ENCODE data around the gene CPEB4. TPM values are rescaled to one million over a fixed set of nuclear protein-coding genes. Genes with fewer than 3 reads are reported as not detected.

CPEB4 gene
- total RNA-seq, 2 donors from 2014 or later: 9.4 to 11.3 TPM

DNA sequence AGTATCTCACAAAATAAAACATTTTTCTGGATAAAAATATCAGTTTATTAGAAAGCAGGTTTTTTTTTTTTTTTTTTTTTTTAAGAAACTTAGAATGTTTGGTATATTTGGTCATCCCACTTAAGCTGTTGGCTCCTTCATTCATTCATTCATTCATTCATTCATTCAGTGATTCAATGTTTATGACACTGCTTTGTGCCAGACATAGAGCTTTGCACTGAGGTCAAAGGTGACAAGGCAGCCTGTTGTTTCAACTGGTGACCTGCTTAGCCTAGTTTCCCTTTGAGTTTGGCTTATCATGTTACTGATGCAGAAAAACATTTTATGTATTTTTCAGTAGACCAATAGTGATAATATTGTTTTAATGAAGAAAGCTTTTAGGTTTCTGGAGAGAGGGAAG lies 23.5 kb downstream of the CPEB4 start:
- Histone ChIP-seq H3K27me3 (ENCODE audit: control insufficient read depth, insufficient read depth, low read length, poor library complexity, severe bottlenecking) (no peaks in the 10 kb centered on the region), H3K9ac (ENCODE audit: extremely low read depth, low read length, poor library complexity, severe bottlenecking) (no peak overlapping the region), H3K4me1 (ENCODE audit: control insufficient read depth, insufficient read depth, low read length) (no peaks in the 10 kb centered on the region), H3K27ac (ENCODE audit: low read depth, low read length) (no peak overlapping the region), H3K36me3 (ENCODE audit: control insufficient read depth, insufficient read depth, low read length) (peaks cover 15% of the 10 kb centered on the region), H3K9me3 (ENCODE audit: control insufficient read depth, low read length) (no peaks in the 10 kb centered on the region), H3K4me3 (ENCODE audit: low read length) (no peak overlapping the region)
- TF ChIP-seq, protein P1, sequence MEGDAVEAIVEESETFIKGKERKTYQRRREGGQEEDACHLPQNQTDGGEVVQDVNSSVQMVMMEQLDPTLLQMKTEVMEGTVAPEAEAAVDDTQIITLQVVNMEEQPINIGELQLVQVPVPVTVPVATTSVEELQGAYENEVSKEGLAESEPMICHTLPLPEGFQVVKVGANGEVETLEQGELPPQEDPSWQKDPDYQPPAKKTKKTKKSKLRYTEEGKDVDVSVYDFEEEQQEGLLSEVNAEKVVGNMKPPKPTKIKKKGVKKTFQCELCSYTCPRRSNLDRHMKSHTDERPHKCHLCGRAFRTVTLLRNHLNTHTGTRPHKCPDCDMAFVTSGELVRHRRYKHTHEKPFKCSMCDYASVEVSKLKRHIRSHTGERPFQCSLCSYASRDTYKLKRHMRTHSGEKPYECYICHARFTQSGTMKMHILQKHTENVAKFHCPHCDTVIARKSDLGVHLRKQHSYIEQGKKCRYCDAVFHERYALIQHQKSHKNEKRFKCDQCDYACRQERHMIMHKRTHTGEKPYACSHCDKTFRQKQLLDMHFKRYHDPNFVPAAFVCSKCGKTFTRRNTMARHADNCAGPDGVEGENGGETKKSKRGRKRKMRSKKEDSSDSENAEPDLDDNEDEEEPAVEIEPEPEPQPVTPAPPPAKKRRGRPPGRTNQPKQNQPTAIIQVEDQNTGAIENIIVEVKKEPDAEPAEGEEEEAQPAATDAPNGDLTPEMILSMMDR (conservative IDR thresholded peaks at IDR 0.05): no peak
- Mint-ChIP-seq H3K4me3 (no peak overlapping the region), H3K36me3 (ENCODE audit: low read depth) (no peaks in the 10 kb centered on the region), H3K9me3 (no peaks in the 10 kb centered on the region), H3K27ac (no peak overlapping the region), H3K4me1 (peaks cover 14% of the 10 kb centered on the region), H3K27me3 (ENCODE audit: insufficient read depth) (no peaks in the 10 kb centered on the region)
- DNase-seq: no peak

DNA sequence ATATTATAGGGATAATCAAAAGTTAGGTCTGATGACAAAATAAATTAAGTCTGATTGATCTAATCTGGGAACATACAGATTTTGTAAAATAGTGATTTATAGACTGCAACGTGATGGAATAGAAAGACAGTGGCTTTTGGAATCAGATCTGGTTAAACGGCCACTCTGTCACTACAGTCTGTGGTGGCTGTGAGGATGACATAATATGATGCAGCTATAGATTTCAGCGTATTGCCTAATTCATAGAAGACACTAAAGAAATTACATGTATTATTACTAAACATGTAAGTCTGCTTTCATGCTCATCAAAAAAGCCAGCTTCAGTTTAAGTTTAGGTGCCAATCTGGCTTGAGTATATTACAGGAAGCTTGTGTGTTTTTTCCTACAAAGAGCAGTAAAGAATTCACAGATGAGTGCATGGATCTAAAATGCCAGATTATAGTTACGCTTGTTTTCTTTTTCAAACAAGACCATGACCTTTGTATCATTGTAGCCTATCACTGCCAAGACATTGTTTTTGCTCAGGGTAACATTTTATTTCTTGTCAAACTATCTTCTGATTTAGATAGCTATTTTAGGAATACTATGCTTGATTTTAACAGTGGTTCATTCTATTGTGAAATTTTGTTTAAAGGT lies 25.7 kb downstream of the CPEB4 start:
- TF ChIP-seq, protein P1 (conservative IDR thresholded peaks at IDR 0.05): no peak
- Histone ChIP-seq H3K9ac (ENCODE audit: extremely low read depth, low read length, poor library complexity, severe bottlenecking) (no peak overlapping the region), H3K36me3 (ENCODE audit: control insufficient read depth, insufficient read depth, low read length) (peaks cover 15% of the 10 kb centered on the region), H3K4me1 (ENCODE audit: control insufficient read depth, insufficient read depth, low read length) (no peaks in the 10 kb centered on the region), H3K27me3 (ENCODE audit: control insufficient read depth, insufficient read depth, low read length, poor library complexity, severe bottlenecking) (no peaks in the 10 kb centered on the region), H3K9me3 (ENCODE audit: control insufficient read depth, low read length) (no peaks in the 10 kb centered on the region), H3K4me3 (ENCODE audit: low read length) (no peak overlapping the region), H3K27ac (ENCODE audit: low read depth, low read length) (no peak overlapping the region)
- peaks cover 8% of the 10 kb centered on the region for H3K4me1 Mint-ChIP-seq
- H3K4me3 Mint-ChIP-seq: no peak overlapping the region
- no peaks in the 10 kb centered on the region for H3K36me3 Mint-ChIP-seq (ENCODE audit: low read depth)
- H3K27me3 Mint-ChIP-seq (ENCODE audit: insufficient read depth): no peaks in the 10 kb centered on the region
- no peaks in the 10 kb centered on the region for H3K9me3 Mint-ChIP-seq
- DNase-seq: no peak
- WGBS, 2 experiments (ENCODE audit: insufficient coverage in 1 of 2, insufficient read length in 1 of 2): 95 to 100% methylated on average over 2 to 4 of the region's 4 CpGs
- H3K27ac Mint-ChIP-seq: no peak overlapping the region

DNA sequence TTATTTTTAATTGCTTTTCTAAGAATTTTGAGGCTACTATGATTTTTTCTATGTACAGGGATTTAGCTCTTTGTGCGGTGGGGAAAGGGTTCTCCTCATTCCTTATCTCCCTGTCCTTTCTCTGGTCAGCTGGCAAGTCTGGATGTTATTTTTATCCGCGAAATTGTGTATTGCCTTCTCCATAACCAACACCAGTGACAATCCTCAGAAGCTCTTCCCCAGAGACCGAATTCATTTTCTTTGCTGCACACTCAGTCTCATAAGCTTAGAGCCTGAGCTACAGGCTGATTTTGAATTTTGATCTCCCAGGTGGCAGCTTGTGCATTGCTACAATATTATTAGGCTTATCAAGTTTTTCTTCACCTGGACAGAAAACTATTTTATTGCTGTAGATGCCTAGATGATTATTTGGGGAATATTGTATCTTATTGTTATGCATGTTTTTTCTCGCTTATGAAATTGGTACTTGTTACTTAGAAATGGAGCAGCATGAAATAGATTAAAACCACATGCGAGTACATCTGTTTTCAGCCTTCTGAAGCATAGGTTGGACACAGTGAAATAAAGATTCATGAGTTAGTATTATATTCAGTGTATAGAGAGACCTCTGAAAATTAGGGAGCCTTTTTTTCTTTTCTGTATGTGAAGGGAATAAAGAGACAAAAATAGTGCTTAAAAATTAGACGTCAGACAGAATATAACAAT lies 27.3 kb downstream of the CPEB4 start:
- H3K9ac ChIP-seq (ENCODE audit: extremely low read depth, low read length, poor library complexity, severe bottlenecking): no peak overlapping the region
- no peaks in the 10 kb centered on the region for H3K9me3 Mint-ChIP-seq
- peaks cover 14% of the 10 kb centered on the region for H3K36me3 ChIP-seq (ENCODE audit: control insufficient read depth, insufficient read depth, low read length)
- DNase-seq: no peak
- peaks cover 8% of the 10 kb centered on the region for H3K4me1 Mint-ChIP-seq
- no peaks in the 10 kb centered on the region for H3K27me3 Mint-ChIP-seq (ENCODE audit: insufficient read depth)
- no peak overlapping the region for H3K4me3 ChIP-seq (ENCODE audit: low read length)
- H3K4me1 ChIP-seq (ENCODE audit: control insufficient read depth, insufficient read depth, low read length): peaks cover 11% of the 10 kb centered on the region
- no peak overlapping the region for H3K4me3 Mint-ChIP-seq
- H3K27me3 ChIP-seq (ENCODE audit: control insufficient read depth, insufficient read depth, low read length, poor library complexity, severe bottlenecking): no peaks in the 10 kb centered on the region
- TF ChIP-seq, protein P1 (conservative IDR thresholded peaks at IDR 0.05): no peak
- H3K27ac ChIP-seq (ENCODE audit: low read depth, low read length): peak overlapping the region; percentile 16
- H3K9me3 ChIP-seq (ENCODE audit: control insufficient read depth, low read length): no peaks in the 10 kb centered on the region
- H3K27ac Mint-ChIP-seq: no peak overlapping the region
- 88 to 95% methylated on average over 4 to 6 of the region's 7 CpGs for WGBS, 2 experiments (ENCODE audit: insufficient coverage in 1 of 2, insufficient read length in 1 of 2)
- no peaks in the 10 kb centered on the region for H3K36me3 Mint-ChIP-seq (ENCODE audit: low read depth)

Measured in endodermal cell (in vitro differentiated cells).